Measurements from ENCODE around the gene SULT1A4. TPM values are rescaled to one million over a fixed set of nuclear protein-coding genes. Genes with fewer than 3 reads are reported as not detected.
"Not testable (repeated sequence)": the region's sequence is repeated elsewhere in the genome, so short reads cannot be mapped to it uniquely, and the experiment has no call there.

The SULT1A4 gene
- 2.7 and 3.1 TPM in 2 replicates for total RNA-seq

DNA sequence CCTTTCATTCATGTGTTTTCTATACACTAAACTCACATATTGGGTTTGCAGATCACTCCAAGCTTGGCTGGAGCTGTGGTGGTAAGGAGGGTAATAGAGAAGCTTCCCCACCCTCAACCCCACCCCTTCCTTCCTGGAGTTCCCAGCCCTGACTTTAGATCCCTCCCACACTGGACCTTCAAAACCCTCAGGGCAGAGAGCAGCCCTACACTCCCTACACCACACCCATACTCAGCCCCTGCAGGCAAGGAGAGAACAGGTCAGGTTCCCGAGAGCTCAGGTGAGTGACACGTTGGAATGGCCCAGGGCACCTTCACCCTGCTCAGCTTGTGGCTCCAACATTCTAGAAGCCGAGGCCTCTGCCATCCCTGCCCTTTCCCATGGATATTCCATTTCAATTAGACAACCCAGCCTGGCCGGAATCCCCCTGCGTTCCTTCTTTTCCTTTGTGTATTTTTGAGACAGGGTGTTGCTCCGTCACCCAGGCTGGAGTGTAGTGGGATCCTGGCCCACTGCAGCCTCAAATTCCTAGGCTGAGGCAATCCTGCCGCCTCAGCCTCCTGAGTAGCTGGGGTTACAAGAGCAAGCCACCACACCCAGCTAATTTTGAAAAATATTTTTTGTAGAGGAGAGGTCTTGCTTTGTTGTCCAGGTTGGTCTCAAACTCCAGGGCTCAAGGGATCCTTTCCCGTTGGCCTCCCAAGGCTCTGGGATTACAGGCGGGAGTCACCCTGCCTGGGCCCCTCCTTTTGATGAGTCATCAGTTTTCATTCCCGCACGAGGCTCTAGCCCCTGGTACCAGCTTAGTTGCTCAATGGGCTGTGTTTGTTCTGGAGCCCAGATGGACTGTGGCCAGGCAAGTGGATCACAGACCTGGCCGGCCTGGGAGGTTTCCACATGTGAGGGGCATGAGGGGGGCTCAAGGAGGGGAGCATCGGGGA, at the start of gene SULT1A4:
TSS of gene SULT1A4 (plus strand) at position 208 of the 941 bp plus-strand sequence. CDS start 1,473 bp downstream, outside the sequence.
- H3K27me3 Mint-ChIP-seq; intact Hi-C loops (cut with micrococcal nuclease); H3K9me3 Mint-ChIP-seq; H3K4me3 Mint-ChIP-seq; H3K27ac Mint-ChIP-seq; DNase-seq; H3K4me1 Mint-ChIP-seq; H3K36me3 Mint-ChIP-seq (ENCODE audit: low read depth): not testable (repeated sequence)

DNA sequence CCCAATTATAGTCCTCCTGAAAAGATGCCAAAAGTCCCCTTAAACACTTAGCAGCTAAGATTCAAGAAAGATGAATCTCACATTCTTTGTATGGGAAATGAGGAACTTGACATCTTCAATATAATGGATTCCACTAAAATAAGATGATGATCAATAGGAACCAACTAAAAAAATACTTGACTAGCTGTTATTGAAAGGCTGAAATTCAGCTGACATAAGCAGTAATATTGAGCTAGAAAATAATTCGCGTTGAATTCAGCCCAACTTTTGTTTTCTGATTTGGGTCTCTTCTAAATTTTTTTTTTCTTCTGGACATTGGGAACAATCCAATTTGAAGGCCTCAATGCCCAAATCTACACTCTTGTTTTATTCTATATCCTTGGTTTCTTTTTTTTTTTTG, 36.1 kb upstream of the SULT1A4 start:
- H3K27ac Mint-ChIP-seq; H3K27me3 Mint-ChIP-seq; DNase-seq; H3K9me3 Mint-ChIP-seq; intact Hi-C loops (cut with micrococcal nuclease); H3K4me1 Mint-ChIP-seq; H3K4me3 Mint-ChIP-seq: not testable (repeated sequence)
- peaks cover 11% of the 10 kb centered on the region for H3K36me3 Mint-ChIP-seq (ENCODE audit: low read depth)

DNA sequence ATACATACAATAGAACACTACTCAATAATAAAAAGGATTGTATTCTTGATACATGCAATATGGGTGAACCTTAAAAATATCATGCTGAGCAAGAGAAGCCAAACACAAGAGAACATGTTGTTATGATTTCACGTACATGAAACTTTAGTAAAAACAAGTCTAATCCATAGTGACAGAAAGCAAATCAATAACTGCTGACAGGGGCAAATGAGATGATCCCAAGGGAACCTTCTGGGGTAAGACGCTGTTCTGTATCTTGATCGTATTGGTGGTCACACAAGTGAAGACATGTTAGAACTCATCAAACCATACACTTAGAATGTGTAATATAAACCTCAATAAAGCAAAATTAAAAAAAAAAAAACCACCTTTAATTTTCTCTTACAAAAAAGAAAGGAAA, 34.3 kb upstream of the SULT1A4 start:
- peaks cover 11% of the 10 kb centered on the region for H3K36me3 Mint-ChIP-seq (ENCODE audit: low read depth)
- H3K4me3 Mint-ChIP-seq, H3K27ac Mint-ChIP-seq: not testable (repeated sequence)

DNA sequence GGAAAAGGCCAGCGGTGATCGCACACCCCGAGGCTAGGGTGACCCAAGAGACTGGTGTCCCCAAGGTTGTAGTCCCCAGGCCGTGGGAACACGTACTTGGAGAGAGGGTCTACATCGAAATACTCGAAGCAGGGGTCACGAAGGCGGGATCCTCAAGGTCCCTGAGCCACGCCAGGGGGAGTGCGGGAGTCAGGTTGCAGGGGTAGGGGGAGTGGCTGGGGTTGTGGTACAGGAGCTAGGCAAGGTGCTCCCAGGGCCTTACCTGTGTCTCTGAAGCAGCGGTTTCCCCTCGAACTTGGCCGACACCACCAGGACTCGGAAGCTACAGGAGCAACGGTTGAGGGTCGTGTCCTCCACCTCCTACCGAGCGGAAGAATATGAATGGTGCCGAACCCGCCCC, 6.0 kb upstream of the SULT1A4 start:
- intact Hi-C loops (cut with micrococcal nuclease); H3K36me3 Mint-ChIP-seq (ENCODE audit: low read depth); DNase-seq; H3K27me3 Mint-ChIP-seq; H3K4me1 Mint-ChIP-seq; H3K4me3 Mint-ChIP-seq; H3K27ac Mint-ChIP-seq; H3K9me3 Mint-ChIP-seq: not testable (repeated sequence)

More for the DNA sequence above, 34.3 kb upstream of the SULT1A4 start:
- DNase-seq; H3K27me3 Mint-ChIP-seq; H3K9me3 Mint-ChIP-seq; intact Hi-C loops (cut with micrococcal nuclease); H3K4me1 Mint-ChIP-seq: not testable (repeated sequence)

- H3K27ac Mint-ChIP-seq; intact Hi-C loops (cut with micrococcal nuclease): not testable (repeated sequence)
These were observed 5.4 kb upstream of the SULT1A4 start, which contains the start of the genes BOLA2 and SLX1B for GRCh38 chr16:29454269-29454668. TSS of gene BOLA2 (minus strand) at chr16:29454351. CDS start at chr16:29454253, 98 bp downstream. TSS of gene SLX1B (plus strand) at chr16:29454533.

DNA sequence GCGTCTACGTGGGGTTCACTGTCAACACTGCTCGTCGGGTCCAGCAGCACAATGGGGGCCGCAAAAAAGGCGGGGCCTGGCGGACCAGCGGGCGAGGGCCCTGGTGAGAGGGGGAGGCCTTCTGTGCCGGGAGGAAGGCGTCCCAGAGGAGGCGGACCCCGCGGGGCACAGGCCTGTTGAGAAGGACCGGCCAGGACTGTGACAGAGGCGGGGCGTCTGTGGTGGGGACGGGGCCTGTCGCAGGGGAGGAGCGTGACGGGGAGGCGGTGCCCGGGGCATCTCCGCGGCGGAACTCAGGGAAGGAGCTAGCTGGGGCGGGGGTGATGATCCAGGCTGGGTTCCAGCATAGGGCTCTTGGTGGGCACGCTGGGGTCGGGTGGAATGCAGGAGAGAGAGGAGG, 4.9 kb upstream of the SULT1A4 start:
- H3K4me3 Mint-ChIP-seq; H3K27ac Mint-ChIP-seq; H3K9me3 Mint-ChIP-seq; DNase-seq; H3K27me3 Mint-ChIP-seq; intact Hi-C loops (cut with micrococcal nuclease); H3K4me1 Mint-ChIP-seq; H3K36me3 Mint-ChIP-seq (ENCODE audit: low read depth): not testable (repeated sequence)

More at GRCh38 chr16:29454269-29454668, 5.4 kb upstream of the SULT1A4 start, which contains the start of the genes BOLA2 and SLX1B:
- not testable (repeated sequence) for H3K36me3 Mint-ChIP-seq (ENCODE audit: low read depth); H3K27me3 Mint-ChIP-seq; H3K4me1 Mint-ChIP-seq; H3K4me3 Mint-ChIP-seq; DNase-seq; H3K9me3 Mint-ChIP-seq

DNA sequence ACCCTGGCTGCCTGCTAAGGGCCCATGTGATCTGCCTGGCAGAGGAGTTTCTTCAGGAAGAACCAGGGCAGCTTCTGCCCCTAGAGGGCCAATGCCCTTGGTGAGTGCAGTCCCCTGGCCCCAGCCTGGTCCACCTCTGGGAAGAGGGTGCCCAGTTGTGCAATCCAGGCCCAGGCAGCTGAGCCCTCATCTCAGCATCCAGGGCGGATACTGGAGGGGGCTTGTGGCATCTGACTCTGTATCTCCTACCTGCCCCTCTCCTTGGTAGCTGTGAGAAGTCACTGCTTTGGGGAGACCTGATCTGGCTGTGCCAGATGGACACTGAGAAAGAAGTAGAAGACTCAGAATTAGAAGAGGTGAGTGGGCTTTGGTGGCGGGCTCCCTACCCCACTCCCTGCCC, 2.1 kb upstream of the SULT1A4 start:
- H3K9me3 Mint-ChIP-seq; intact Hi-C loops (cut with micrococcal nuclease); H3K4me3 Mint-ChIP-seq; H3K36me3 Mint-ChIP-seq (ENCODE audit: low read depth); H3K27me3 Mint-ChIP-seq; H3K27ac Mint-ChIP-seq; H3K4me1 Mint-ChIP-seq: not testable (repeated sequence)
- DNase-seq, result peak; percentile 25

DNA sequence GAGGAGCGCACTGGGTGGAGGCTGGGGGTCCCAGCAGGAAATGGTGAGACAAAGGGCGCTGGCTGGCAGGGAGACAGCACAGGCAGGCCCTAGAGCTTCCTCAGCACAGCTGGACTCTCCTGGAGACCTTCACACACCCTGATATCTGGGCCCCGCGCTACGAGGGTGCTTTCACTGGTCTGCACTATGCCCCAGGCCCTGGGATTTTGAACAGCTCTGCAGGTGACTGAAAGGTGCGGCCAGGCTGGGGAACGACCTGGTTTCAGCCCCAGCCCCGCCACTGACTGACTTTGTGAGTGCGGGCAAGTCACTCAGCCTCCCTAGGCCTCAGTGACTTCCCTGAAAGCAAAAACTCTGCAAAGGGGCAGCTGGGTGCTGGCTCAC, 926 bp downstream of the SULT1A4 start:
- H3K4me3 Mint-ChIP-seq; H3K27me3 Mint-ChIP-seq; intact Hi-C loops (cut with micrococcal nuclease); H3K27ac Mint-ChIP-seq; H3K4me1 Mint-ChIP-seq; H3K36me3 Mint-ChIP-seq (ENCODE audit: low read depth); H3K9me3 Mint-ChIP-seq; DNase-seq: not testable (repeated sequence)

GRCh38 chr16:29465985-29466824, 6.5 kb downstream of the SULT1A4 start:
- H3K4me3 Mint-ChIP-seq; H3K36me3 Mint-ChIP-seq (ENCODE audit: low read depth); DNase-seq; H3K4me1 Mint-ChIP-seq; H3K9me3 Mint-ChIP-seq; H3K27ac Mint-ChIP-seq; intact Hi-C loops (cut with micrococcal nuclease); H3K27me3 Mint-ChIP-seq: not testable (repeated sequence)

GRCh38 chr16:29466904-29467303, 7.2 kb downstream of the SULT1A4 start:
- H3K4me3 Mint-ChIP-seq; intact Hi-C loops (cut with micrococcal nuclease); DNase-seq; H3K27ac Mint-ChIP-seq; H3K36me3 Mint-ChIP-seq (ENCODE audit: low read depth); H3K9me3 Mint-ChIP-seq; H3K4me1 Mint-ChIP-seq; H3K27me3 Mint-ChIP-seq: not testable (repeated sequence)

GRCh38 chr16:29467654-29468366, 8.1 kb downstream of the SULT1A4 start:
- not testable (repeated sequence) for H3K27ac Mint-ChIP-seq; H3K36me3 Mint-ChIP-seq (ENCODE audit: low read depth)

GRCh38 chr16:29469660-29470059, 9.9 kb downstream of the SULT1A4 start:
- H3K36me3 Mint-ChIP-seq (ENCODE audit: low read depth); H3K4me1 Mint-ChIP-seq; H3K27me3 Mint-ChIP-seq; intact Hi-C loops (cut with micrococcal nuclease); H3K27ac Mint-ChIP-seq; H3K9me3 Mint-ChIP-seq; H3K4me3 Mint-ChIP-seq: not testable (repeated sequence)
- peak; percentile 77 for DNase-seq

More at GRCh38 chr16:29467654-29468366, 8.1 kb downstream of the SULT1A4 start:
- intact Hi-C loops (cut with micrococcal nuclease); H3K27me3 Mint-ChIP-seq; H3K4me3 Mint-ChIP-seq; DNase-seq; H3K9me3 Mint-ChIP-seq; H3K4me1 Mint-ChIP-seq: not testable (repeated sequence)

DNA sequence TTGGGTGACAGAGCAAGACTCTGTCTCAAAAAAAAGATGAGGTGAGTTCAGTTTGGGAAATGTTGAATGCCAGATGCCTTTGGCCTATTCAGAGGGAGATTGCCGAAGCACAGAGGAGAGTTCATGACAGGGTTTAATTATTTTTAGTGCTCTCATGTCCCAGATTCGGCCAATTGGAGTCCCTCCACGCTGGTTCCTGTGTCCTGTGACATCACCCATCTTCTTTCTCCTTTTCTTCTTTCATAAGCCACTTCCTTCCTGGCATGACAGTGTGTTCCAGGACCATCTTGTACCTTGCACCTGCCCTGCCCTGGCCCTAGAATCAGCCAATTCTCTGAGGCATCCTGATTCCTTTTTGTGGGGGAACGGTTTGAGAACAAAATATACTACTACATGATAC, 12.4 kb downstream of the SULT1A4 start:
- H3K9me3 Mint-ChIP-seq; H3K27me3 Mint-ChIP-seq; intact Hi-C loops (cut with micrococcal nuclease); DNase-seq; H3K4me3 Mint-ChIP-seq; H3K4me1 Mint-ChIP-seq; H3K36me3 Mint-ChIP-seq (ENCODE audit: low read depth); H3K27ac Mint-ChIP-seq: not testable (repeated sequence)

Data from activated CD4-positive, alpha-beta T cell treated with anti-CD3 and anti-CD28 coated beads, Interleukin-2, amount 10 ng/mL, durations not matched to agents 24 days and 14 days (primary cell).